ENCODE measurements around the gene LRRC75A.
"Not testable (repeated sequence)": the region's sequence is repeated elsewhere in the genome, so short reads cannot be mapped to it uniquely, and the experiment has no call there.

The LRRC75A gene

GRCh38 chr17:16471295-16471694 is 20.7 kb downstream of the LRRC75A start:
- DNase-seq: no peak

DNA sequence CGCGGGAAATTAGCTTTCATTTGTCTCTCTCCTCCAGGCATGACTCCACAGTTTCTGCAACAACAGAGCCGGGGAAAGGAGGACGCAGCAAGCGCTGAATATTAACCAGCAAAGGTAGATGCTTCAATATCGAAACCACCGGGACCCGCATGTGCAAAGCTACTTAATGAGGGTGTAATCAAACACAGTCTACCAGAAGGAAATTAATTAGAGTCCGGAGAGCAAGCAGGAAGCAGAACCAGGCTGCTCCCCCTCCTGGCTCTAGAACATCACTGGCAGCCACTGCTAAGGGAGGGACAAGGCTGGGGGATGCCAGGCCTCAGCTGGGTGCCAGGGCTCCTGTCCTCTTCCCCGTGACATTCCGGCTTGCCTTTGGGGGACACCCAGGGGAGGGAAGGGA is 21.7 kb downstream of the LRRC75A start:
- DNase-seq: no peak

- DNase-seq: no peak
These were observed 23.5 kb downstream of the LRRC75A start for GRCh38 chr17:16468428-16468992.

GRCh38 chr17:16467886-16468285 is 24.1 kb downstream of the LRRC75A start:
- DNase-seq: no peak

GRCh38 chr17:16467044-16467443 is 24.9 kb downstream of the LRRC75A start:
- DNase-seq: no peak

DNA sequence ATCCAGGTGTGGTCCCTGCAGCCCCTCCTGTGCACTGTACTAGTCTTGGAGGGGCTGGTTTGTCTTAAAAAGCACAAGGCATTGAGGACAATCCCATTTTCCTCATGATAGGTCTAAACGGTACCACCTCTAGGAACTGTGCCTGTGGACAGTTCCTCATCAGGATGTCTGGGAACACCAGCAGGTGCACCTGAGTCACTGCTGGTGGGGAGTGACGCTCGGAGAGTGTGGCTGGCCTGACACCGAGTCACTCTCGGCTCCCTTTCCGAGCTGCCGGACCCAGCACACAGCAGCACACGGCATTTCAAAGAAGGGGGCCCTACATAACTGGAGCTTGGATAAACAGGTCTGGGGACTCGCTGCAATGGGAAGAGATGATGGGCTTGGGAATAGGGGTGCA is 25.6 kb downstream of the LRRC75A start:
- DNase-seq: no peak

DNA sequence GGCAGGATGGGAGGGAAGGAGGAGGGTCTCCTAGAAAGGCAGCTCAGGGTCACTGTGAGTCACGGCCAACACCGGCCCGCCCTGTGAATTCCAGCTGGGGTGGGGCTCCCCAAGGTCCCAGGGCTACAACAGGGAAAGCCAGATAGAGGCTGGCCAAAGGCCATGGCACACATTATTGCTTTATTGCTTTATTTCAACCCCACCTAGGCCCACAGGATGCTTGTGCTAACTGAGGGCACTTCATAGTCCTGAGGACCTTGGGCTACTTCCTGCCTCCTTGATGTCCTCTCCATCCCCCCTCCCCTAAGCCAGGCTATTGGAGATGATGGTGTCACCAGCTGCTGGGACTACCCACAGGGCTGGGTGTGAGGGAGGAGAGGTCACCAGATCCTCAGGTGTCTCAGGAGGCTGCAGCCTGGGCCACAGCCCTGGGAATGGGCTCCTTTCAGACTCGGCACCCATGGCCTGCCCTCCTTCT is 26.1 kb downstream of the LRRC75A start:
- DNase-seq: no peak

DNA sequence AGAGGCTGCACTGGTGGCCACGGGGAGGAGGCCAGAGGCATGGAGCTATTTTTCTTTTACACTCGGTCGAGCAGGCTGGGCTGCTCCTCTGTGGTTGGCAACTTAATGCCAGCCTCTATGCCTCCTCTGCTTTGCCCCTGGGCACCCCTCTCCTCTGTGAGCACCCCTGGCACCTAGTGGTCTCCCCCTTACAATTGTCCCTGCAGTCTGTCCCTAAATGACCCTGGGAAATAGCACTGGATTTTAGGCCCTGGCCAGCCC is 27.0 kb downstream of the LRRC75A start:
- no peak for DNase-seq

GRCh38 chr17:16464303-16465051 is 27.5 kb downstream of the LRRC75A start:
- DNase-seq: no peak

GRCh38 chr17:16463358-16464302 is 28.4 kb downstream of the LRRC75A start:
- no peak for DNase-seq

GRCh38 chr17:16462070-16462864 is 29.7 kb downstream of the LRRC75A start:
- DNase-seq: no peak

- no peak for DNase-seq
These were observed 30.5 kb downstream of the LRRC75A start for GRCh38 chr17:16461606-16461866.

DNA sequence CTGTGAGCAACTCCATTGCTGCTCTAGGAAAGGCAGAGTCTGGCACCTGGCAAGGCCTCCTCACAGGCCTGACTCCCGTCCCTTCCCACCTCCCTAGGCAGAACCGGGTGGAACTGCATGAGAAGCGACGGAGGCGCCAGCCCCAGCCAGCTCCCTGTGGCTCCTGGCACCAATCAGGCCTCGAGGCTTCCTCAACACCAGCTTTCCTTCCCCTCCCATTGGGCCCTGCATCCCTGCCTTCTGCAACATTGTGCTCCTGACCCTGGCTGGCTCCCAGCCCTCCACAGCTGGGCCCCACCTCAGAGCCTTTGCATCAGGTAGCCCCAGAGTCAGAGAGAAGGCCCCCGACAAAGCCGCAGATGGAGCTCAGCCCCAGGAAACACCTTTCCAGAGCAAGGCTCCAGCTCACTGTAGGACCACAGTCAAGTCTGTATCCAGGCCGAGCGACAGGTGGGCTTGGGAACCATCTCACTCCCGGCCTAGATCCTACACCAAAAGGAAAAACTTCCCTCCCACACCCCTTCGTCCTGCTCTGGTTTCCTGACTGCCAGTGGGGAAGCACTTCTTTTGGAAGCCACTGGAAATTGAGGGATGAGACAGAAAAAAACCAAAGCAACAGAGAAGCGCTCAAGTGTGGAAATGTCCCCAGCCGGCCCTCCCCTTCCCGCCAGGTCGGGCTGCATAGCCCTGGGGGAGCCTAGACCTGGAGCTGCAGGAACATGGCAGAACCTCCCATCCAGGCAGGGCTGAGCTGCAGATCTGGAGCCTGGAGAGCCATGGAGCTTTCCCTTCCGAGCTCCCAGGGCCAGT is 31.0 kb downstream of the LRRC75A start:
- DNase-seq: no peak

GRCh38 chr17:16459855-16460550 is 32.0 kb downstream of the LRRC75A start:
- DNase-seq: no peak

- no peak for DNase-seq
These were observed 32.7 kb downstream of the LRRC75A start for GRCh38 chr17:16459271-16459670.

GRCh38 chr17:16456742-16457316 is 35.2 kb downstream of the LRRC75A start:
- DNase-seq: no peak

- no peak for DNase-seq
These were observed 35.8 kb downstream of the LRRC75A start for GRCh38 chr17:16455997-16456741.

DNA sequence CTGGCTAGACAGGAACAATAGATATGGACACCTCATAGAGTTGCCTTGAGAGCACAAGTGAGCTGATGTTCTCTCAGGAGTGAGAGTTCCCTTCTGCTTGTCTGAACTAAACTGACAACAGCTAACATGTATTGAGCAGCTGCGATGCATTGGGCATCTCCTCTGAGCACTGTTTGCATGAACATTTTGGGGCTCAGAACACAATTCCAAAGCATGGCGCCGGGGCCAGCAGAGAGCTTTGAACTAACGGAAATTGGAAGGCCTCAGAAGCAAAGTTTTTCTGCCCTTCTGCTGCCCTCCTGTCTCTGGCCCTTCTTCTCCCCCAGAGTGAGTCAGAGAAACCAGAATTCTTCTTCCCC is 38.5 kb downstream of the LRRC75A start:
- no peak for DNase-seq

DNA sequence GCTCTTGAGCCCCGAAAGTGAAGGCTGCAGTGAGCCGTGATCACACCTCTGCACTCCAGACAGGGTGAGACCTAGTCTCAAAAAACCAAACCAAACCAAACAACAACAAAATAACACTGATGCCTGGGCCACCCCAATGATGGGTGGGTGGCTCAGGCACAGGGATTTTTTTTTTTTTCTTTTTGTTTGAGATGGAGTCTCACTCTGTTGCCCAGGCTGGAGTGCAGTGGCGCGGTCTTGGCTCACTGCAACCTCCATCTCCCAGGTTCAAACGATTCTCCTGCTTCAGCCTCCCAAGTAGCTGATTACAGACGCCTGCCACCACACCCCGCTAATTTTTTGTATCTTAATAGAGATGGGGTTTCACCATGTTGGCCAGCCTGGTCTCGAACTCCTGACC is 39.7 kb downstream of the LRRC75A start:
- not testable (repeated sequence) for DNase-seq

GRCh38 chr17:16450028-16450427 is 42.0 kb downstream of the LRRC75A start:
- no peak for DNase-seq

- no peak for DNase-seq
These were observed 42.8 kb downstream of the LRRC75A start for GRCh38 chr17:16449121-16449570.

Measured in activated CD4-positive, alpha-beta T cell treated with anti-CD3 and anti-CD28 coated beads, Interleukin-2, amount 50 U/mL, for 4 hours (primary cell).